WTC11 (cell line): ENCODE results near the gene MAOA. TPM values are rescaled to one million over a fixed set of nuclear protein-coding genes. Genes with fewer than 3 reads are reported as not detected.

ENCODE experiments used
- ATAC-seq: fragments of 200-7000 bp; cut with Tn5 transposase; 2 replicates; pipeline ENCODE4 v1.10.0; 2021; ENCODE audit warnings: mild to moderate bottlenecking, moderate library complexity
- CTCF ChIA-PET: fragments of 300-600 bp; sonication (Branson Sonifier 250); formaldehyde crosslinking; loops from one replicate; lab custom pipeline; 2021; ENCODE audit warnings: antibody characterized with exemption; lab: Charles Lee
- POLR2A ChIA-PET: fragments of 350-600 bp; sonication (Branson Sonifier 250); formaldehyde crosslinking; loops from one replicate; lab custom pipeline; 2021; ENCODE audit warnings: antibody characterized with exemption; lab: Charles Lee
- DNase-seq: peaks from one replicate; pipeline ENCODE4 v3.0.0; 2021; ENCODE audit warnings: low spot score
- H3K27ac Mint-ChIP-seq: 2 replicates; pipeline ENCODE4 v1.8.0; 2021; ENCODE audit warnings: mixed read lengths
- H3K27me3 Mint-ChIP-seq: 2 replicates; pipeline ENCODE4 v1.8.0; 2021; ENCODE audit warnings: low read depth, mild to moderate bottlenecking, moderate library complexity, mixed read lengths
- H3K36me3 Mint-ChIP-seq: 2 replicates; pipeline ENCODE4 v1.8.0; 2021; ENCODE audit warnings: mixed read lengths
- H3K4me1 Mint-ChIP-seq: 2 replicates; pipeline ENCODE4 v1.8.0; 2022; ENCODE audit warnings: mixed read lengths
- H3K4me3 Mint-ChIP-seq: 2 replicates; pipeline ENCODE4 v1.8.0; 2021; ENCODE audit warnings: mild to moderate bottlenecking, moderate library complexity, mixed read lengths
- H3K9me3 Mint-ChIP-seq: 2 replicates; pipeline ENCODE4 v1.8.0; 2021; ENCODE audit warnings: mixed read lengths
- CBFB ChIP-seq: sonication (generic); formaldehyde crosslinking; IDR thresholded peaks from 2 replicates; pipeline ENCODE4 v1.8.1; 2022; ENCODE audit warnings: mild to moderate bottlenecking, low read depth, missing genetic modification reagents
- CREB1 ChIP-seq: sonication (generic); formaldehyde crosslinking; IDR thresholded peaks from 2 replicates; pipeline ENCODE4 v1.8.0; 2023; ENCODE audit warnings: mild to moderate bottlenecking, missing genetic modification reagents
- CREM ChIP-seq: sonication (generic); formaldehyde crosslinking; IDR thresholded peaks from 2 replicates; pipeline ENCODE4 v1.8.1; 2022; ENCODE audit warnings: mild to moderate bottlenecking, missing genetic modification reagents, moderate library complexity
- E2F1 ChIP-seq: sonication (generic); formaldehyde crosslinking; IDR thresholded peaks from 2 replicates; pipeline ENCODE4 v1.8.0; 2022; ENCODE audit warnings: mild to moderate bottlenecking, missing genetic modification reagents
- ELF4 ChIP-seq: sonication (generic); formaldehyde crosslinking; IDR thresholded peaks from 2 replicates; pipeline ENCODE4 v1.8.1; 2022; ENCODE audit warnings: low read depth, mild to moderate bottlenecking, moderate library complexity, missing genetic modification reagents
- ESRRA ChIP-seq: sonication (generic); formaldehyde crosslinking; IDR thresholded peaks from 2 replicates; pipeline ENCODE4 v1.8.1; 2022; ENCODE audit warnings: mild to moderate bottlenecking, missing genetic modification reagents, borderline replicate concordance
- FOXP4 ChIP-seq: sonication (generic); formaldehyde crosslinking; IDR thresholded peaks from 2 replicates; pipeline ENCODE4 v1.8.0; 2022; ENCODE audit warnings: mild to moderate bottlenecking, missing genetic modification reagents
- GABPB1 ChIP-seq: sonication (generic); formaldehyde crosslinking; IDR thresholded peaks from 2 replicates; pipeline ENCODE4 v1.8.1; 2023; ENCODE audit warnings: mild to moderate bottlenecking, missing genetic modification reagents
- GRHL2 ChIP-seq: fragments of 250-450 bp; sonication (Bioruptor Pico); IDR thresholded peaks from 2 replicates; pipeline ENCODE4 v1.8.0; 2022; ENCODE audit warnings: mild to moderate bottlenecking, moderate library complexity; ENCODE audit not compliant: insufficient replicate concordance, severe bottlenecking
- IRF2 ChIP-seq: sonication (generic); formaldehyde crosslinking; IDR thresholded peaks from 2 replicates; pipeline ENCODE4 v1.8.0; 2022; ENCODE audit warnings: low read depth, missing genetic modification reagents, borderline replicate concordance
- NFE2L1 ChIP-seq: sonication (generic); formaldehyde crosslinking; IDR thresholded peaks from 2 replicates; pipeline ENCODE4 v1.8.1; 2023; ENCODE audit warnings: missing genetic modification reagents
- NR2C2 ChIP-seq: sonication (generic); formaldehyde crosslinking; IDR thresholded peaks from 2 replicates; pipeline ENCODE4 v1.8.0; 2022; ENCODE audit warnings: mild to moderate bottlenecking, missing genetic modification reagents
- NR3C1 ChIP-seq: sonication (generic); formaldehyde crosslinking; conservative IDR thresholded peaks from 2 replicates; pipeline ENCODE4 v1.8.1; 2023; ENCODE audit warnings: low read depth, mild to moderate bottlenecking, missing genetic modification reagents
- PRDM15 ChIP-seq: sonication (generic); formaldehyde crosslinking; IDR thresholded peaks from 2 replicates; pipeline ENCODE4 v1.8.0; 2022; ENCODE audit warnings: missing genetic modification reagents
- PRRX2 ChIP-seq: fragments of 250-450 bp; sonication (Bioruptor Pico); IDR thresholded peaks from 2 replicates; pipeline ENCODE4 v1.8.0; 2021; ENCODE audit warnings: mild to moderate bottlenecking
- RORB ChIP-seq: fragments of 250-450 bp; sonication (Bioruptor Pico); IDR thresholded peaks from 2 replicates; pipeline ENCODE4 v1.9.0; 2021; ENCODE audit warnings: mild to moderate bottlenecking
- SP1 ChIP-seq: sonication (generic); formaldehyde crosslinking; conservative IDR thresholded peaks from 2 replicates; pipeline ENCODE4 v1.8.1; 2022; ENCODE audit warnings: missing genetic modification reagents
- TP53 ChIP-seq: sonication (generic); formaldehyde crosslinking; IDR thresholded peaks from 2 replicates; pipeline ENCODE4 v1.8.1; 2023; ENCODE audit warnings: mild to moderate bottlenecking, missing genetic modification reagents
- ZNF121 ChIP-seq: sonication (generic); formaldehyde crosslinking; IDR thresholded peaks from 2 replicates; pipeline ENCODE4 v1.8.0; 2023; ENCODE audit warnings: missing genetic modification reagents
- ZNF232 ChIP-seq: sonication (generic); formaldehyde crosslinking; IDR thresholded peaks from 2 replicates; pipeline ENCODE4 v1.8.0; 2022; ENCODE audit warnings: mild to moderate bottlenecking, missing genetic modification reagents
- ZNF263 ChIP-seq: sonication (generic); formaldehyde crosslinking; IDR thresholded peaks from 2 replicates; pipeline ENCODE4 v1.8.1; 2022; ENCODE audit warnings: low read depth, mild to moderate bottlenecking, moderate library complexity, missing genetic modification reagents
- ZNF396 ChIP-seq: fragments of 250-450 bp; sonication (Bioruptor Pico); IDR thresholded peaks from 2 replicates; pipeline ENCODE4 v1.8.0; 2021; ENCODE audit warnings: mild to moderate bottlenecking, moderate library complexity, borderline replicate concordance
- total RNA-seq: library from RNA; stranded (reverse); gene quantifications from 3 replicates; pipeline ENCODE4 v1.2.3, GENCODE V29; 2021
- TF ChIP-seq, protein P1 (sequence below): sonication (generic); formaldehyde crosslinking; IDR thresholded peaks from 2 replicates; pipeline ENCODE4 v1.8.0; 2023; ENCODE audit warnings: missing genetic modification reagents
- TF ChIP-seq, protein P2 (sequence below): sonication (generic); formaldehyde crosslinking; IDR thresholded peaks from 2 replicates; pipeline ENCODE4 v1.8.1; 2023; ENCODE audit warnings: mild to moderate bottlenecking, moderate library complexity, missing genetic modification reagents
- TF ChIP-seq, protein P3 (sequence below): fragments of 250-450 bp; sonication (Bioruptor Pico); IDR thresholded peaks from 2 replicates; pipeline ENCODE4 v1.9.0; 2021; ENCODE audit warnings: moderate library complexity, mild to moderate bottlenecking, inconsistent platforms, borderline replicate concordance

The MAOA gene
- total RNA-seq, 1 experiment from 2014 or later: 6.0 TPM

- TF ChIP-seq GRHL2 (CRISPR knock-in tag): no peak
- TF ChIP-seq NR3C1 (CRISPR knock-in tag): no peak
- TF ChIP-seq, protein P1, sequence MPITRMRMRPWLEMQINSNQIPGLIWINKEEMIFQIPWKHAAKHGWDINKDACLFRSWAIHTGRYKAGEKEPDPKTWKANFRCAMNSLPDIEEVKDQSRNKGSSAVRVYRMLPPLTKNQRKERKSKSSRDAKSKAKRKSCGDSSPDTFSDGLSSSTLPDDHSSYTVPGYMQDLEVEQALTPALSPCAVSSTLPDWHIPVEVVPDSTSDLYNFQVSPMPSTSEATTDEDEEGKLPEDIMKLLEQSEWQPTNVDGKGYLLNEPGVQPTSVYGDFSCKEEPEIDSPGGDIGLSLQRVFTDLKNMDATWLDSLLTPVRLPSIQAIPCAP (CRISPR knock-in tag): no peak
- TF ChIP-seq NFE2L1: no peak
- TF ChIP-seq RORB (CRISPR knock-in tag): no peak
- no peak for TF ChIP-seq ELF4
- TF ChIP-seq ESRRA (CRISPR knock-in tag): no peak
- no peak for TF ChIP-seq CREM (CRISPR knock-in tag)
- TF ChIP-seq CBFB (CRISPR knock-in tag): no peak
- TF ChIP-seq ZNF121 (CRISPR knock-in tag): no peak
- TF ChIP-seq, all 79 proteins: peak for 0
These were observed 26.6 kb downstream of the MAOA start (continued) for GRCh38 chrX:43682726-43683125.

DNA sequence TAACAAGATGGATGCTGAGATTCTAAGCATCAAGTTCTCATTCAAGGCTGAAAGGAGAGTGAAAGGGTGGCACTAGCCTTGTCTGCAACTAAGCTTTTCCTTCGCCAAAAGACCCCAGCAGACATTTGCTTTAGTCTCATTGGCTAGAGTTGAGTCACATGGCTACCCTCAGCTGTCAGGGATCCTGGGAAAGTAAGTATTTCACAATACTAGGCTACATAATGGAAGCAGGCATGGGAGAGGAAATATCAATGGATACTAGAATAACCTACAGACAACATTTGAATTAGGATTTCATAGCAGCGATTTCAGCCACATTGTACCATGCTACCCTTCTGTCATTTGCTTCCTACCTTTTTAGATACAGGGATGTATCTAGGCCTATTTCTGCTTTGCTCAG lies 29.1 kb downstream of the MAOA start:
- Mint-ChIP-seq H3K9me3 (no peaks in the 10 kb centered on the region), H3K27ac (no peak overlapping the region), H3K4me1 (peaks cover 10% of the 10 kb centered on the region), H3K27me3 (no peaks in the 10 kb centered on the region), H3K4me3 (no peak overlapping the region), H3K36me3 (no peaks in the 10 kb centered on the region)
- ChIA-PET POLR2A (no interaction called here), CTCF (no interaction called here)
- no peak for ATAC-seq
- no peak for DNase-seq
- no peak for TF ChIP-seq SP1 (CRISPR knock-in tag)
- TF ChIP-seq PRDM15 (CRISPR knock-in tag): no peak
- no peak for TF ChIP-seq FOXP4 (CRISPR knock-in tag)

DNA sequence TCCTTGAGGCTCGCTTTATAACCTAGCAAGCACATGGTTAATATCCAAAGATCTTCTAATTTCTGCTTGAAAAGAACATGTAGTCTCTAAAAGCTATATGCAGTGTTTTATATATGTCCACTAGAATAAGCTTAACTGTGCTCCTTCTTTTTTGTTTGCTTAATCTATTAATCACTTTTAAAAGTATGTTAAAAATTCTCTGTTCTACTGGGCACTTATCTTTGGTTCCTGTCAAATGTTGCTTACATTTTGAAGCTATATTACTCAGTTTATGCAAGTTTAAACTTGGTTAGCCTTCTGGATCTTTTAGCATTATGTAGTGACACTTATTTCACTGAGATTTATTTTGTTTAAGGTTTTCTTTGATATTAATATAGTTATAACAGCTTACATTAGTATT lies 32.5 kb downstream of the MAOA start:
- H3K9me3 Mint-ChIP-seq: no peaks in the 10 kb centered on the region
- TF ChIP-seq E2F1 (no peak), CREB1 (CRISPR knock-in tag) (no peak), TP53 (CRISPR knock-in tag) (no peak), ZNF232 (CRISPR knock-in tag) (no peak), NR2C2 (CRISPR knock-in tag) (no peak), RORB (CRISPR knock-in tag) (no peak), ZNF263 (CRISPR knock-in tag) (no peak), GABPB1 (no peak), PRRX2 (CRISPR knock-in tag) (no peak), IRF2 (CRISPR knock-in tag) (no peak), NR3C1 (CRISPR knock-in tag) (no peak), ZNF396 (CRISPR knock-in tag) (no peak)
- TF ChIP-seq, protein P2, sequence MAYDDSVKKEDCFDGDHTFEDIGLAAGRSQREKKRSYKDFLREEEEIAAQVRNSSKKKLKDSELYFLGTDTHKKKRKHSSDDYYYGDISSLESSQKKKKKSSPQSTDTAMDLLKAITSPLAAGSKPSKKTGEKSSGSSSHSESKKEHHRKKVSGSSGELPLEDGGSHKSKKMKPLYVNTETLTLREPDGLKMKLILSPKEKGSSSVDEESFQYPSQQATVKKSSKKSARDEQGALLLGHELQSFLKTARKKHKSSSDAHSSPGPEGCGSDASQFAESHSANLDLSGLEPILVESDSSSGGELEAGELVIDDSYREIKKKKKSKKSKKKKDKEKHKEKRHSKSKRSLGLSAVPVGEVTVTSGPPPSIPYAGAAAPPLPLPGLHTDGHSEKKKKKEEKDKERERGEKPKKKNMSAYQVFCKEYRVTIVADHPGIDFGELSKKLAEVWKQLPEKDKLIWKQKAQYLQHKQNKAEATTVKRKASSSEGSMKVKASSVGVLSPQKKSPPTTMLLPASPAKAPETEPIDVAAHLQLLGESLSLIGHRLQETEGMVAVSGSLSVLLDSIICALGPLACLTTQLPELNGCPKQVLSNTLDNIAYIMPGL (CRISPR knock-in tag): no peak
- TF ChIP-seq, protein P3, sequence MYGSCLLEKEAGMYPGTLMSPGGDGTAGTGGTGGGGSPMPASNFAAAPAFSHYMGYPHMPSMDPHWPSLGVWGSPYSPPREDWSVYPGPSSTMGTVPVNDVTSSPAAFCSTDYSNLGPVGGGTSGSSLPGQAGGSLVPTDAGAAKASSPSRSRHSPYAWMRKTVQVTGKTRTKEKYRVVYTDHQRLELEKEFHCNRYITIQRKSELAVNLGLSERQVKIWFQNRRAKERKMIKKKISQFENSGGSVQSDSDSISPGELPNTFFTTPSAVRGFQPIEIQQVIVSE: no peak

More for the DNA sequence above, 32.5 kb downstream of the MAOA start:
- CTCF ChIA-PET: no interaction called here
- no peaks in the 10 kb centered on the region for H3K36me3 Mint-ChIP-seq
- POLR2A ChIA-PET: no interaction called here
- DNase-seq (no peak), ATAC-seq (no peak)
- peaks cover 10% of the 10 kb centered on the region for H3K4me1 Mint-ChIP-seq
- no peak overlapping the region for H3K27ac Mint-ChIP-seq
- no peak overlapping the region for H3K4me3 Mint-ChIP-seq
- H3K27me3 Mint-ChIP-seq: no peaks in the 10 kb centered on the region
